ENCODE data around the gene PCBP1.
A peak's percentile ranks its signal among the peaks of the same experiment; 100 is the strongest.
"Not testable (repeated sequence)": the region's sequence is repeated elsewhere in the genome, so short reads cannot be mapped to it uniquely, and the experiment has no call there.

PCBP1 gene

DNA sequence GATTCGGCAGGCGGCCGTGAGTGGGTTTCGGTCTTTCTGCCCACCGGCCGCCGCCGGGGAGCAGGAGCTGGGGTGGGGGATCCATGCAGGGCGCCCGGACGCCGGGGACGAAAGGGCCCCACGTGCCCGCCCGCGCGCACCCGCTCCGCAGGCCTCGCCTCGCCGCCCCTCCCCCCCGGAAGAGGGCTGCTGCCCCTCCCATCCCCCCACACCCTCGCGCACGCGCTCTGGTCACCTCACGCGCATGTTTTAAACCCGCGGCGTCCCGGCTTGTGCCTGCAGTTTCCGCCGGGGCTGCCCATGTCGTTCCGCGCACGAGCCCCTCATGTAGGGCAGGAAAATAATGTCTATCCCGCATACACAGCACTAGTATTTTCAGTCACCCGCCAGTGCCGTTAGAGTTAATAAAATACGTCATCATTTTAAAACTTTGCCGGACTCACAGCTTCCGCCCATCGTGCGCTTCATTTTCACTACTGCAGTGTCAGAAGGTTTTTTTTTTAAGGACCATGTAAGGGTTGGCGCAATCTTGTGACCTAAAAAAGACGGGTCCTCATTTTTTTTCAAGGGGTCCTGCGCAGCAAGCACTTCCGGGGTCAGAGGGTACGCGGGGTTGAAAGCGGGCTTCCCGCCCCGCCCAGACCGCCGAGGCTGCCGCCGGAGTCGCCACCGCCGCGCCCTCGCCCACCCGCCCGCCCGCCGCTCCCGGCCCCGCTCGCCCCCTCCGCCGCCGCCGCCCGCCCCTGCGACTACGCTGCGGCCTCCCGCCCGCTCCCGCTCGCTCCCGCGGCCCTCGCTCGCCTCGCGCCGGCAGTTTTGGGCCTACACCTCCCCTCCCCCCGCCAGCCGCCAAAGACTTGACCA lies at the start of gene PCBP1:
Gene PCBP1 (plus strand): TSS at position 640 of the 864 bp plus-strand sequence. CDS start 267 bp downstream, outside the sequence.
- DNase-seq, result peak; percentile 94

GRCh38 chr2:70039366-70039765 lies 47.9 kb upstream of the PCBP1 start:
- DNase-seq, result no peak

DNA sequence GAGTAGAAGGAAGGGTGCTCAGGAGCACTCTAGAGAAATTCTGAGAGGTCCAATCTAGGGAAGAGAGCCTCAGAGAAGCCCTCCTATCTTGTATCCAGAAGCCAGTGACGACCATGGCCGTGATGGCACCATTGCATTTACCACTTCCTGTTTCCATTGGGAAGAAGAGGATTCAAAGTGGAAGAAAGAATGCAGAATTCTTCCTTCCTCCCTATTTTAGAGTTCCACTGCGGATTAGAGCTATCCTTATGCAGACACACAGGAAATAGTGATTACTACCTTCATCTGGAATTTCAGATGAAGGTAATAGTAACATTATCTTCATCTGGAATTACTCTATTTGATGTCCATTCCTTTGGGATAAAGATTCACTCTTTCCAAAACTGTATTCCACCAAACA lies 45.6 kb upstream of the PCBP1 start:
- DNase-seq, result no peak

- DNase-seq, result no peak
Measured at GRCh38 chr2:70042246-70042645, 45.0 kb upstream of the PCBP1 start.

DNA sequence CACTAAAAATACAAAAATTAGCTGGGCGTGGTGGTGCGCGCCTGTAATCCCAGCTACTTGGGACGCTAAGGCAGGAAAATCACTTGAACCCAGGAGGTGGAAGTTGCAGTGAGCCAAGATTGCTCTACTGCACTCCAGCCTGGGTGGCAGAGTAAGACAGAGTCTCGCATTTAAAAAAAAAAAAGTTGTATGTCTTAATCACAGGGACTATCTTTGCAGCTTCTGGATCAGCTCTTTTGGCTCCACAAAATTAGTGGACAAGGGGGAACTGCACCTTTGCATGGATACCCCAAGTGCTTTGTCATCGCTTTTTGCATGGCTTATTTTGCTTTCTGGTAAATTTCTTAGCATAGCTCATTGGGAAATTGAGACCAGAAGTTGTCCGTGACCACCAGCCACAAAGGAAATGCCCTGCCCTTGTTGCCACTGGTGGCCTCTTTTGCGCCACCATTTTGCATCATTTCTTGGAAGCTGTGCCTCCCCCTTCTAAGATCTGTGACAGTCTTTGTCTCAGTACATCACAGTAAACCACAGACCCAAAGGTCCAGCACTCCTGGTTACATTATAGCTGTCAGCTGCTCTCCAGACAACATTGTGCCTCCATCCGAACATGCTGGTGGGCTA lies 43.9 kb upstream of the PCBP1 start:
- no peak for DNase-seq

DNA sequence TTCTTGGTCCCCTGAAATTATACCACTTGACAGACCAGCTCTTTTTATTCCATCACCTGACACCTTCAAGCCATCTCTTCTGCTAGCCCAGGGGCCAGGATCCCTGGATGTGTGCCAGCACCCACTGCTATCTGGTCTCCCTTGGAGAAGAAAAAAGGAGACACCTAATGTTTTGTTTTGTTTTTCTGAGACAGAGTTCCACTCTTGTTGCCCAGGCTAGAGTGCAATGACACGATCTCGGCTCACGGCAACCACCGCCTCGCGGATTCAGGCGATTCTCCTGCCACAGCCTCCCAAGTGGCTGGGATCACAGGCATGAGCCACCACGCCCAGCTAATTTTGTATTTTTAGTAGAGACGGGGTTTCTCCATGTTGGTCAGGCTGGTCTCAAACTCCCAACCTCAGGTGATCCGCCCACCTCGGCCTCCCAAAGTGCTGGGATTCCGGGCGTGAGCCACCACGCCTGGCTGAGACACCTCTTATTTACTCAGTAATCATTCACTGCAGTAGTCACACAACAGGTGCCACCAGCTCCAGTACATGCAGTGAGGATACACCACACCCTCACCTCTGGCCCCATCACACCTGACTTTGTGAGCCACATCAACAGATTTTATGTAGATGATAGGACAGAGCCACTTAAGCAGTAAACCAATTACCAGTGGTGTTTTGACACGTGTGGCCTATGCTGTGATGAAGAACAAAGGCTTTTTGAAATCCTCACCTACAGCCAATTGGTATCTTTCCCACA lies 42.8 kb upstream of the PCBP1 start:
- peak; percentile 35 for DNase-seq

DNA sequence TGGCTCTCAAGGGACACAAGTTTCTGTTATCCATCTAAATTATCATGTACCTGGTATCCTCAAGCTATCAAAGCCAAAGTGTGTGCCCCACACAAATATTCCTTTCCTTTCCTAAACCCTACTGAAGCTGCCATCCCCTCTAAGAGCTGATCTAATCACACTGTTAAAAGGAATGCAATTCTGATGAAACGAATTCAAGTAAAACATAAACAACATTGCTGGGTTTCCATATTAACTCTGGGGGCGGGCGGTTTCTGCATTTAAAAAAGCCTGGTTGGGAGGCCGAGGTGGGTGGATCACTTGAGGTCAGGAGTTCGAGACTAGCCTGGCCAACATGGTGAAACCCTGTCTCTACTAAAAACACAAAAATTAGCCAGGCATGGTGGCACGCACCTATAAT lies 41.9 kb upstream of the PCBP1 start:
- no peak for DNase-seq

DNA sequence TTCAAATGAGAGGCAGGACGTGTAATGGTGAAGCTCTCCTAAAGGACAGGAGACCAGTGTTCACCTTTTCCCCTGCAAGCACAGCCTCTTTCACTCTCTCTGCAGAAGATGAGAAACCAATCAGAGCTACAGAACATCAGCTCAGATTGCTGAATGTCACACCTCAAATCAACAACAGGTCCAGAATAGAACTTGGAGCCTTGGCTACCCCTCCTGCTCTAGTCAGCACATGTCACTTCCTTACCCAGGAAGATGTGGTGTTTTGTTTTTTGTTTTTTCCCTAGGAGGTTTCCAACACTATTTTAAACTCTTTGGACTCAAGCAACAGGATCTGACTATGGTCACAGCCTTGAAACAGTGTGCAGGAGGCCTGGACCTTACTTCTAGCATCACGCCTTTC lies 41.3 kb upstream of the PCBP1 start:
- DNase-seq, result no peak

DNA sequence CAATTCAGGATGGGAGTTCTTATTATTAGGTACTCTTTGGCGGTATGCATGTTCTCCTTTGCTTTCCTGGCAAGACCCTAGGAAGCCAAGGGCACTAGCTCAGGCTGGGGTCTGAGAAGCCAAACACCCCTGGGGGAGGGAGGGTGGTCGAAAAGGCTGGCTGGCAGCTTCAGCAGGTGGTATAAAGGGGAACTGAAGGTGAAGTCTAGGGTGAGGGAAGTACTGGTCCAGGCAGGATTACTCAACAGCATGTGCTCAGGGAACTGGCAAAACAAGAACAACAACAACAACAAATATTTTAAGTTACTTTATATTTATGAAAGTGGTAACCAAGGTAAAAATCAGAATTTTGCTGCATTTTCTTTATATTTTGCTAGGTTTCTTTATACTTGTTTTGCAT lies 40.7 kb upstream of the PCBP1 start:
- DNase-seq, result no peak

- no peak for DNase-seq
Measured at GRCh38 chr2:70047451-70047850, 39.8 kb upstream of the PCBP1 start.

DNA sequence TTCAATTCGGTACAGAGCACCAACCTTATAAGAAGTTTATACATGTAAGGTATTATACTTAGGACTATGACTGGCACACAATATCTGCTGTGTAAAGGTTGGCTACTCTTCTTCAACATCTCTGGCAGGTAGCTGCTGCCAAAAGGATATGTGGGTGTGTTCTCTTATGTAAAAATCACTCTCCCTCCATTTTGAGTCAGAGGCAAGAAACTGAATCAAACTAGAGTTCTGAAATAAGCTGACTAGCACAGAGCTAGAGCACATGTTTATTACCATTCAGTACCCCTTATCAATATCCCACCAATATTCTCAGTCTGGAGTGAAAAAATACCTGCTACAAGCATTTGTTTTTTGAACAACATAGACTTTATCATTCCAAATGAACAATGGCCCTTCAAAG lies 38.0 kb upstream of the PCBP1 start:
- DNase-seq, result no peak

DNA sequence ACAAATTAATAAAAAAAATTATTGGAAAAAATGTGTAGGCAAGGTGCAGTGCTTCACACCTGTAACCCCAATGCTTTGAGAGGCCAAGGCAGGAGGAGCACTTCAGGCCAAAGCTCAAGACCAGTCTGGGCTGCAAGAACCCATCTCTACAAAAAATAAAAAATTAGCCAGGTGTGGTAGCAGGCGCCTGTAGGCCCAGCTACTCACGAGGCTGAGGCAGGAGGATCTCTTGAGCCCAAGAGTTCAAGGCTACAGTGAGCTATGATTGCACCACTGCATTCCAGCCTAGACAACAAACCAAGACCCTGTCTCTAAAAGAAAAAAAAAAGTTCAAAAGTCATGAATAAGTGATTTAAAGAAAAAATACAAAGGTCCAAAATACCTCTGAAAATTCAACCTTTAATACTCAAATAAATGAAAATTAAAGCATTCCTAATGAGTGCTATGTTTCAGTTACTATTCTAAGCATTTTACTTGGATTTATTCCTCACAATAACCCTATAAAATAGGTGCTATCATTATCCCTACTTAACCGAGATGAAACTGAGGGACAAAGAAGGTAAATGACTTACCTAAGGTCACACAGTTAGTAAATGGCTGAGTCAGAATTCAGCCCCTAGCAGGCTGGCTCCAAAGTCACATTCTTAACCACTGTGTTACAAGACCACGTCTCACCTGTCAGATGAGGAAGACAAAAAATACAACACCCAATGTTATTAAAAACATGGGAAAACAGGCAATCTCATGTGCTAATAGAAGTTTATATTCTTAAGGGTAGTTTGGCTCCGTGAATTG lies 36.4 kb upstream of the PCBP1 start:
- DNase-seq, result no peak

DNA sequence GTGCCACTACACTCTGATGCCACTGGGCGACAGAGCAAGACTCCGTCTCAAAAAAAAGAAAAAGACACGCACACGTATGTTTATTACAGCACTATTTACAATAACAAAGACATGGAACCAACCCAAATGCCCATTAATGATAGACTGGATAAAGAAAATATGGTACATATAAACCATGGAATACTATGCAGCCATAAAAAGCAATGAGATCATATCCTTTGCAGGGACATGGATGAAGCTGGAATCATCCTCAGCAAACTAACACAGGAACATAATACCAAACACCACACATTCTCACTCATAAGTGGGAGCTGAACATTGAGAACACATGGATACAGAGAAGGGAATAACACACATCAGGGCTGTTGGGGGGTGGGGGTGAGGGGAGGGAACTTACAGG lies 32.0 kb upstream of the PCBP1 start:
- DNase-seq, result not testable (repeated sequence)

DNA sequence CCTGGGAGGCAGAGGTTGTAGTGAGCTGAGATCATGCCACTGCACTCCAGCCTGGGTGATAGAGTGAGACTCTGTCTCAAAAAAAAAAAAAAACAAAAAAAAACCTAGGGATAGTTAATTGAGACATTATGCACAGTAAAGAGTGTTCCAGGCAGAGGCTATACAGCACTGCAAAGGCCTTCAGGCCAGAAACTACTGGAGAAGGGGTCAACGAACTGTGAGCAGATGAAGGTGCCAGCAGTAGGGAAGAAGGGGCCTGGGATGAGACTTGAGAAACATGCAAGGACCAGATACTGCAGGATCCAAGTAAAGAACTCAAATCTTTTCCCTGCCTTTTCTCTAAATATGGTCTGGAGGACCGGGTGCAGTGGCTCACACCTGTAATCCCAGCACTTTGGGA lies 26.0 kb upstream of the PCBP1 start:
- DNase-seq, result no peak

DNA sequence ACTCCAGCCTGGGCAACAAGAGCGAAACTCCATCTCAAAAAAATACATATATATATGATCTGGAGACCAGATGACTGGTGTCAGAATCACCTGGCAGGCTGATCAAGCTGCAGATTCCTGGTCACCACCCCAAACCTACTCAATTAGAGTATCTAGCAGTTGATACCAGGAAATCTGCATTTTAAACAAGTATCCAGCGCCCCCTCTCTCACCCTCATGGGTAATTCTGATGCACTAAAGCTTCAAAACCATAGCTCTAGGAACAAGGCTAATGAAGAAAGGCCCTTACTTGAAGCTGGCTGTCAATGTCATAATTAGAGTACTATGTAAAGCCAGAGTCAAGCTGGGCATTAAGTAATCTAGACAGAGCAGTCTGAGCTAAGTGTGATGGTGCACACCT lies 25.0 kb upstream of the PCBP1 start:
- no peak for DNase-seq

GRCh38 chr2:70068119-70068518 lies 19.2 kb upstream of the PCBP1 start:
- no peak for DNase-seq

GRCh38 chr2:70069049-70069448 lies 18.2 kb upstream of the PCBP1 start:
- no peak for DNase-seq

GRCh38 chr2:70070542-70071268 lies 16.6 kb upstream of the PCBP1 start:
- DNase-seq, result peak; percentile 71

GRCh38 chr2:70073493-70073892 lies 13.8 kb upstream of the PCBP1 start:
- no peak for DNase-seq

DNA sequence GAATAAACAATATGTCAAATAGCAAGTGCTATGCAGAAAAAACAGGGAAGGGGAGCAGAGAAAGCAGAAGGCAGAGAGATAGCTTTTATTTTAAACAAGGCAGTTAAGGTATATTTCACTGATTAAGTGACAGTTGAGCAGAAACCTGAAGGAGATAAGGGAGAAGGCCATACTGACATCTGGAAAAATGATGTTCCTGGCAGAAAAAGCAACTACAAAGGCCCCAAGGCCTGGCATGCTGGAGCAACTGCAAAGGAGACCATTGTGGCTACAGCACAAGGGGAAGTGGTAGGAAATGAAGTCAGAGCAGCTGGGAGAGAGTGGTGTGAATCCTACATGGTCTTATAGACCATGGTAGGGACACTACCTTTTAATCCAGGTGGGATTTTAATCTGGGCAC lies 8.9 kb upstream of the PCBP1 start:
- no peak for DNase-seq

DNA sequence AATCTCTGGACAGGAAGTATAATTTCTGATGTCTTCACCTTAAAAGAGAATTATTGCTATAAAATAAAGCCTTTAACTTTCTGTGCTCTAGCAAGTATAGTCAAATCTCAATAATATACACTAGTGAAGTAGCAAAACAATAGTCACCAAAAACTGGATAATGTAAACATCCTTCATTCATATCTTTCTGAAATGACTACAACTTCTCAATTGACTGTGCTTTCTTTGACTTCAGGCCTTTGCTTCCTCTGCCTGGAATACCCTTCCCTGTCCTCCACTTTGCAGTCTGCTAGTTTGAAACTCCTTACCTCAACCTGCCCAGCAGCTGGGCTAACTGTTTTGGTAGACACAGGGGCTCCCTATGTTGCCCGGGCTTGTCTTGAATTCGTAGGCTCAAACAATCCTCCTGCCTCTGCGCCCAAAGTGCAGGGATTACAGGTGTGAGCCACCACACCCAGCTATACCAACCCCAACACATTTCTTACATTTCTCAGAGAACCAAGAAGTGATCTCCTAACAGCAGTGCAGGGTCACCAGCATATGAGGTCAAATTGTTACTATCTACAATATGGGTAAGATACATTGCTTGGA lies 6.6 kb upstream of the PCBP1 start:
- no peak for DNase-seq

- no peak for DNase-seq
Measured at GRCh38 chr2:70081221-70081620, 6.1 kb upstream of the PCBP1 start.
